ENCODE data around the gene PPIL1.

The PPIL1 gene

GRCh38 chr6:36834576-36835341 lies 39.8 kb downstream of the PPIL1 start:
- no peak for DNase-seq (ENCODE audit: low spot score)

GRCh38 chr6:36833182-36833789 lies 41.3 kb downstream of the PPIL1 start:
- DNase-seq (ENCODE audit: low spot score): no peak

GRCh38 chr6:36832313-36832712 lies 42.3 kb downstream of the PPIL1 start:
- no peak for DNase-seq (ENCODE audit: low spot score)

GRCh38 chr6:36830577-36830976 lies 44.0 kb downstream of the PPIL1 start:
- no peak for DNase-seq (ENCODE audit: low spot score)

GRCh38 chr6:36829919-36830544 lies 44.6 kb downstream of the PPIL1 start:
- DNase-seq (ENCODE audit: low spot score): peak; percentile 63

GRCh38 chr6:36827261-36828079 lies 47.1 kb downstream of the PPIL1 start:
- DNase-seq (ENCODE audit: low spot score): peak; percentile 74

GRCh38 chr6:36826520-36827227 lies 47.9 kb downstream of the PPIL1 start:
- no peak for DNase-seq (ENCODE audit: low spot score)

GRCh38 chr6:36825994-36826393 lies 48.6 kb downstream of the PPIL1 start:
- no peak for DNase-seq (ENCODE audit: low spot score)

- no peak for DNase-seq (ENCODE audit: low spot score)
Measured at GRCh38 chr6:36825452-36825851, 49.2 kb downstream of the PPIL1 start.

GRCh38 chr6:36824253-36824652 lies 50.4 kb downstream of the PPIL1 start:
- no peak for DNase-seq (ENCODE audit: low spot score)

GRCh38 chr6:36823421-36824096 lies 51.0 kb downstream of the PPIL1 start:
- DNase-seq (ENCODE audit: low spot score): no peak

- DNase-seq (ENCODE audit: low spot score): no peak
Measured at GRCh38 chr6:36822506-36823269, 51.9 kb downstream of the PPIL1 start.

GRCh38 chr6:36821581-36822335 lies 52.8 kb downstream of the PPIL1 start:
- DNase-seq (ENCODE audit: low spot score): no peak

- no peak for DNase-seq (ENCODE audit: low spot score)
Measured at GRCh38 chr6:36820700-36821580, 53.7 kb downstream of the PPIL1 start.

GRCh38 chr6:36818756-36819155 lies 55.8 kb downstream of the PPIL1 start:
- no peak for DNase-seq (ENCODE audit: low spot score)

- no peak for DNase-seq (ENCODE audit: low spot score)
Measured at GRCh38 chr6:36817847-36818246, 56.8 kb downstream of the PPIL1 start.

GRCh38 chr6:36817176-36817817 lies 57.3 kb downstream of the PPIL1 start:
- DNase-seq (ENCODE audit: low spot score): no peak

All from pons (tissue), 1 donor.